COLO668 (cell line): ENCODE measurements around the gene GNAZ.
"Not testable (repeated sequence)": the region's sequence is repeated elsewhere in the genome, so short reads cannot be mapped to it uniquely, and the experiment has no call there.

Experiments
- DNase-seq: peaks from one replicate; lab custom pipeline; 2025; ENCODE audit not compliant: unreplicated experiment; lab: John Stamatoyannopoulos, UW

The GNAZ gene

DNA sequence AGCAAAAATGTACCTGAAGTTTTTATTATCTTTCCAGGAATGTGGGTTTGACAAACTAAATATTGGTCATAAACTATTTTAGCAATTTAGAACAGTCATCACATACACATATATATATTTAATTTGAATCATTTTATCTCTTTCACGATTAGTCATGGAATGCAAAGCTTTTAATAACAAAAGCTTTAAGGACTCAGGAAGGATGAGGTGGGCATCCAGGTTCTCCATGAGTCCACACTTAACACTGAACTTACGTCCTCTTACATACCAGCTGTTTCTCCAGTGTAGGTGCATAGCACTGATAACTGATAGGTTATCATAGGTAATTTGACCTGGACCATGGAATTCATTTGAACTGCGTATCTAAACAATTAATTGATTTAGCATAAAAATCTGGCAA lies 28.1 kb upstream of the GNAZ start:
- no peak for DNase-seq

- DNase-seq = no peak
Measured at GRCh38 chr22:23044570-23044969, 25.7 kb upstream of the GNAZ start.

DNA sequence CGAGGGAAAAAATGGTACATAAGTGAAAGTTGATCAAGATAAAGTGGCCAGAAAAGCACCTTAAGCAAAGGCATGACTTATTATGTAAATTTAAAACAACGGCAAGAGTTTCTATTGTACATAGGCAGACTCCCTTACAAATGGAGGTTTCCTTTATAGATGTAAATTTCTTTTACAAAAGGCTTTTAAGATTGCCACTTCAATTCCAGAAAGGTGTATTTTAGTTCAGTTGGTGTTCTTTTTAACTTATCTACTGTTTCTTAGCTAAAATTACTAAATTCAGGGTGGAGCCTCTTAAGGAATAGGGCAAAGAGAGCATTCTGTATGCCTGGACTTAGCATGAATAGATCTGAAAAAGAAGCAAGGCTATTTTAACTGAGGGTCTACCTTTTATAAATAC lies 24.9 kb upstream of the GNAZ start:
- no peak for DNase-seq

DNA sequence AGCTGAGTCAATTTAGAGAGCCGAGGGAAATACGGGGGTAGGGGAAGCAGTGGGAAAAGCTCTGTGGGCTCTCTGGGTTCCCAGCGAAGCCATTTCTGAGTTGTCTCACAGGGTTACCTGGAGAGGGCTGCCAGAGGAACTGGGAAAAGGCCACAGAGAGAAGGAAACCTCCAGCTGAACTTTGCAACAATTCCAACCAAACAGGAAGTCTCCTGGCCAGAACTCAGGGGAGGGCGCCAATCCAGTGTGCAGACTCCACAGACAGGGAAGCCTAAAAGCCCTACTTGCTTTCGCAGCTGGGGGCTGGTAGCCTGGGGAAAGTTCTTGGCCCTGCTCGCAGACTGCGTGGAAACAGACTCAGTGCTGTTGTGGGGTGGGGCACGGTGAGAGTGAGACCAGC lies 23.1 kb upstream of the GNAZ start:
- no peak for DNase-seq

- DNase-seq = no peak
Measured at GRCh38 chr22:23047742-23048141, 22.6 kb upstream of the GNAZ start.

- DNase-seq = not testable (repeated sequence)
Measured at GRCh38 chr22:23050546-23050945, 19.8 kb upstream of the GNAZ start.

- no peak for DNase-seq
Measured at GRCh38 chr22:23053051-23053707, 17.1 kb upstream of the GNAZ start.

DNA sequence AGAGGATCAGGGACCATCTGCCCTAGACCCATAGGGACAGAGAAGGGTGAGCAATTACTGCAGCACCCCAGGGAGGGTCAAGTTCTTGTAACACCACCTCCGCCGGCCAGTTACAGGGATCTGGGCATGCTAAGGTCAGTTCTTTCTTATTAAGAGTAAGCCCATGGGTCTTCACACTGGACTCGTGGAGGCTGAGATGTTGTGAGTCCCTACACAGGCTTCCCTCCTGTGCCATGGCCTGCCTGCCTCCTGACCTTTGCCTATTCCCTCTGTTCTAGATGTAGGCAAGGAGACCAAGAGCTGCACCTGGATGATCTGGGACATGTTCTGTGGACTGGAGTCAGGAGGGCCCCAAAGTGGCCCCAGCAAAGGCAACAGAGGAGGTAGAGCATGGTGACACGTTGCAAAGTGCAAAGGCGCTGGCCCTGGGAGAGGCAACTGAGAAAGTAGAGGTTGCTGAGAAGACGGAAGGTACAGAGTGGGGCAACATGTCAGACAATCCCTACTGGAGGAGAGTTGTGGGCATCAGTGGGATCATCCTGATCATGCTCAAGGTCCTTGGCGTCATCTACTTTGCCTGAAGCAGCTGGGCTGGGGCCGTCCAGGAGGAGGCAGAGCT lies 16.3 kb upstream of the GNAZ start:
- DNase-seq = no peak

GRCh38 chr22:23054531-23055257 lies 15.6 kb upstream of the GNAZ start:
- peak; percentile 64 for DNase-seq

DNA sequence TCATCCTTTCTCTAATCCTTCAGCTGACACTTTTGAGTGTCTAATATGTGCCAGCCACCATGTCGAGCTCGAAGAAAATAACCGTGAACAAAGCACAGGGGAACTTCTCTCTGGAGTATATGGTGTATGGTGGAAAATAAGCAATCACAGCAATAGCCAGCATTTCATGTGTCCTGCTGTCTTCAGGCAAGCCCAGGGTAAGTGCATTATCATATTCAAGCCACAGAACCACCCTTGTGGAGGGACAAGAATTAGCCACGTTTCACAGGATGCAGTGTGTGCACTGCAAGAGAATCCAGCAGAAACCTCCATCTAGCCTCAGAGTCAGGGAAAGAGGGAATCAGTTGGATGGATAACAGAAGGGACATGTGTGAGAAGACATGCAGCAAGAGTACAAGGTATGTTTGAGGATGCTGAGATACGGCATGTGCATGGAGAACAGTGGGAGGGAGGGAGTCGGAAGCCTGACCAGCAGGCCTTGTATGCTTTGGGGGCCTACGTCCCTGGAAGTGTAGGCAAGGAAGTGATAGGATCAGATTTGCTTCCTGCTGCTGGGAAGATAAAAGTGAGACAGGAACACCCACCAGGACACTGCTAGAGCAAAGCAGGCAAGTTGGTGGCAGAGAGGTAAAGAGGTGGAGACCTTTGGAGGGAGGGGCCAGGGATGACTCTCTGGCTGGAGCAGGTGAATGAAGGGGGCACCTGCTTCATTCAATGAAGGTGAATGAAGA lies 14.7 kb upstream of the GNAZ start:
- no peak for DNase-seq

GRCh38 chr22:23057331-23057730 lies 13.0 kb upstream of the GNAZ start:
- DNase-seq = no peak

DNA sequence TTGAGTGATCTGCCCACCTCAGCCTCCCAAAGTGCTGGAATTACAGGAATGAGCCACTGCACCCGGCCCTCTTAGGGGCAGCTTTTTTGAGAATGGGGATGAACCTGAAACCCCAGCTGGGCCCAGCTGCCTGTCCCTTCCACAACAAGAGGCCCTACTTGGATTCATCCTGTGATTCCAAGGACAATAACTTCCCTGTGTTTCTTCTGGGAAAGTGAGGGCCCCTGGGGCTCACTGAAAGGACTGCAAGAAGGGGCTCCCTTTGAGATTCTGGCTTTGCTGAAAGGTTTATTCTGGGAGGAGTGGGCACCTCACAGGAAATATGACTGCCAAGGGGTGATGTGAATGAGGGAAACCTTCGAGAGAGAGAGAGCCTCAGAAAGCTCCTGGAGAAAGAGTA lies 12.3 kb upstream of the GNAZ start:
- DNase-seq = no peak

- no peak for DNase-seq
Measured at GRCh38 chr22:23058481-23059283, 11.6 kb upstream of the GNAZ start.

- DNase-seq = no peak
Measured at GRCh38 chr22:23059284-23059948, 10.9 kb upstream of the GNAZ start.

GRCh38 chr22:23060612-23061400 lies 9.5 kb upstream of the GNAZ start:
- no peak for DNase-seq

DNA sequence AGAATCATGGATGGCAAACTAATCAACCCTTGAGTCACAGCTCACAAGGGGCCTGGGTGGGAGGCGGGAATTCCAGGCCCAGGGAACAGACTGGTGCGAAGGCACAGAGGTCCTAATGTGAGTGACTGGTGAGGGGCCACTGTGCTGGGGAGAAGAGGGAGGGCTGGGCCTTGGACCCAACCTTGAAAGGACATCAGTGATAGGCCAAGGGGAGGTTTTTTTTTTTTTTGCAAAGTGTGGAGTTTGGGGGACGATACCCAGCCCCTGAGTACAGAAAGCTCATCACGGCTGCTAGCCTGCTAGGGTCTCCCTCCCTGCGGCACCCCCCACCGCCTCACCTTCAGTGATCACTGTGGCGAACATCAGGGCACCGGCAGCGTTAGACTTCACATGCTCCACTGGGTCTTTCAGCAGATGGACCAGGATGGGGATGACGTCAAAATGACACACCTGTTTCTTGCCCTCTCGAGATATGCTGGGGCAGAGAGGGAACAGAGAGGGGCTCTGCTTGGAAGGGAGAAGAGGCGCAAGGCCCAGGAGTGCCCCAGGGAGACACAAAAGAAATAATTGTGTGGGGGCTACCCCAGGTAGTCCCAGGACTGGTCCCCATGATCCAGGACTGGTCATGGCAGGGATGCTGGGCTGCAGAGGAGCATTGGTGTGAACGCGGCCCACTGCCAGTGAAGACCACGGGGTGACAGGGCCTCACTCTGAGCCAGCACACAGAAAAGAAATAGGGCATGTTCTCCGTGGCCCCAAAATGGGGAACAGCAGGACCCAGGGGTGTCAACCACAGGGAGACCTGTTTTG lies 8.6 kb upstream of the GNAZ start:
- DNase-seq = no peak

DNA sequence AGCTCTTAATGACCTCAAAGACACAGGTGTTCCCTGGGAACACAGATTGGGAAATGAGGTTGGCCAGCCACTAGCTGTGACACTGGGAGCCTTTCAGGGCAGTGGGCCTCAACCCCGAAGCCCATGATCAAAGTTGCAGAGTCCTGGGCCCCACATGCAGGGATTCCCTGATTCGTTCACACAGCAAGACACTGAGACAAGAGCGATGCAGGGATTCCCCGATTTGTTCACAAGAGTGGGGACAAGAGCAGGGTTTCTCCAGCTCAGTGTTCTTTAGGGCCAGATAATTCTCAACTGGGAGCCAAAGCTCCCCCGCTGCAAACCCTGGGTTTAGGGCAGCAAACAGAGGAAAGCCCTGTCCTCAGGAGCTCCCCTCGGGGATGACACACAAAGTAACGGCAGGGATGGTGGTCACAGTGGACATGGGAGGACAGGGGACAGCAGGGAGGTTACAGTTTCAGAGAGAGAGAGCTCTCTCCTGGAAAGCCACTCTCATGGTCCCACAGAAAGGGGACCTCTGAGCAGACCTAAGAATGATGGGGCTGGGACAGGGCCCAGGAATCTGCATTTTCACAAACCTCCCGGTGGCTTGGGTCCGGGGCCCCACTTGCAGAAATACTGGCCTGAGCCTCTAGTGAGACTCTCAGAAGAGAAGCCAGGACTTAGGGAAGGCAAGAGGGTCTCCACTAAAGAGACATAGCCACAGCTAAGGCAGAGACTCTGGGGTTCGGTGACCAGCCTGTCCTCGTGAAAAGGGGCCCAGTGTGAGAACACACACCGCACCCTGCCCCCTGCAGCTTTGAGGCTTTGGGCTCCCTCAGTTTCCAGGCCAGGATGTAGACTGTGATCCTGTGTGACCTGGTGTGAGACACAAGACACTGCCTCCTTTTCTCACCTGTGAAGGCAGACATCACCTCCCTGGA lies 7.4 kb upstream of the GNAZ start:
- no peak for DNase-seq
